Right ventricle myocardium inferior (tissue), 1 donor: ENCODE data around the gene SYT11. TPM values are rescaled to one million over a fixed set of nuclear protein-coding genes. Genes with fewer than 3 reads are reported as not detected.
"Not testable (repeated sequence)": the region's sequence is repeated elsewhere in the genome, so short reads cannot be mapped to it uniquely, and the experiment has no call there.

ENCODE experiments used
- ATAC-seq: fragments of 200-7000 bp; cut with Tn5 transposase; one replicate; pipeline ENCODE4 v1.9.1; 2020; ENCODE audit warnings: mild to moderate bottlenecking, moderate library complexity
- DNase-seq: peaks from one replicate; pipeline ENCODE4 v3.0.0; 2021; ENCODE audit errors: missing footprints
- intact Hi-C: fragments of 100-400 bp; cut with DNase I; formaldehyde crosslinking; loops from one replicate; pipeline ENCODE4 v1.11.0; 2022
- total RNA-seq: library from RNA; stranded (reverse); fragmentation: NEBNext Ultra II Directional; extraction: Animal tissue kit (Norgen Biotek cat#: 25700); gene quantifications from one replicate; pipeline ENCODE4 v1.2.1, GENCODE V29; 2021
- donor health status: DM: no; HTN: yes; CAD: no; lungs with severe emphysema.

SYT11 gene
- total RNA-seq, 1 donor from 2014 or later: 9.2 TPM

GRCh38 chr1:155889566-155889965, 30.2 kb downstream of the SYT11 start:
- ATAC-seq (no peak), DNase-seq (no peak)
- intact Hi-C loops: no loop called here

DNA sequence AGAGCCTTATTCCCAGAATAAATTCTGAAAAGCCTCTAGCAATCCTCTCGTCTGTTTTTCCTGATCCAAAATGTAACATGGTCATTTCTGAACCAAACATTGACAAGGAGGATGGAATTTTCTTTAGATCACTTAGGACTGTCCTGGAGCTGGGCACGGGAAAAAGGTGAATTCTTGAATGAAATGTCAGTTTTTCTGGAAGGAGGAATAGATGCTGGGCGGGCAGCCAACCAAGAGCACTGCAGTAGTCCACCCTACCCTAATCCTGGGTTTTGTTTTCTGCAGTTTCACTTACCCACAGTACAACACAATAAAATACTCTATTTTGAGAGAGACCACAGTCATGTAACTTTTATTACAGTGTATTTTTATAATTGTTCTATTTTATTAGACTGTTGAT, 30.9 kb downstream of the SYT11 start:
- intact Hi-C loops: no loop called here
- no peak for DNase-seq
- no peak for ATAC-seq

GRCh38 chr1:155892796-155893195, 33.4 kb downstream of the SYT11 start:
- no peak for DNase-seq
- ATAC-seq: no peak
- intact Hi-C loops: loop anchor here (2.0 kb wide), 1 partner anchor 32 kb away; no protein-coding TSS in a partner anchor

GRCh38 chr1:155893389-155894142, 34.2 kb downstream of the SYT11 start:
- DNase-seq (no peak), ATAC-seq (no peak)
- intact Hi-C loops: loop anchor here (2.0 kb wide), 1 partner anchor 33 kb away; no protein-coding TSS in a partner anchor

DNA sequence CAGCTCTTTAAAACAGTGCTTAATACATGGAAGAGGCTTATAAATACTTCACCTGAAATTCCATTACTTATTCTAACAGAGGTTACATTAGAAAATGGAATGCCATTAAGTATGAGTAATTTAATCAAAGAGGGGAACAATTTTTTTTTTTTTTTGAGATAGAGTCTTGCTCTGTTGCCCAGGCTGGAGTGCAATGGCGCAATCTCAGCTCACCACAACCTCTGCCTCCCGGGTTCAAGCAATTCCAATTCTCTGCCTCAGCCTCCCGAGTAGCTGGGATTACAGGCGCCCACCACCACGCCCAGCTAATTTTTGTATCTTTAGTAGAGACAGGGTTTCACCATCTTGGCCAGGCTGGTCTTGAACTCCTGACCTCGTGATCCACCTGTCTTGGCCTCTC, 36.2 kb downstream of the SYT11 start:
- ATAC-seq, intact Hi-C loops, DNase-seq: not testable (repeated sequence)

GRCh38 chr1:155896476-155896875, 37.1 kb downstream of the SYT11 start:
- ATAC-seq, DNase-seq, intact Hi-C loops: not testable (repeated sequence)

DNA sequence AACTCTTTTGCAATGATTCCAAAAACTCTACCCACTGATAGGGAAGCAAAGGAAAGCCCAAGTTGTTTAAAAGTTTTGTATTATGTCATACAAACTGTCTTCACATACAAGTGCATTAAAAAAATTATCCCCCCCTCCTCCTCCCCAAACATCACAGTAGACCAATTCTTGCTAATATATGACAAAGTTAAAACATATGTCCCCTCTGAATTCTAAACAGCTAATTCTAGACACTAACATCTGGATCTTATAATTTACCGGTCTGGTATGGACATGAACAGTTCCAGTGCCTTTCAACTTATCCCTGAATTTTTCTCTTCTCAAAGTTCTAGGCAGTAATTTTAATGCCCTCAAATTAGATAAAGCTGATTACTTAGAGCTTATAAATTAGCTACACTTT, 38.4 kb downstream of the SYT11 start:
- intact Hi-C loops: no loop called here
- no peak for ATAC-seq

GRCh38 chr1:155898888-155899287, 39.5 kb downstream of the SYT11 start:
- intact Hi-C loops: no loop called here
- DNase-seq (no peak), ATAC-seq (no peak)

More for the DNA sequence above, 38.4 kb downstream of the SYT11 start:
- no peak for DNase-seq

GRCh38 chr1:155899683-155900082, 40.3 kb downstream of the SYT11 start:
- DNase-seq (no peak), ATAC-seq (no peak)
- intact Hi-C loops: no loop called here

DNA sequence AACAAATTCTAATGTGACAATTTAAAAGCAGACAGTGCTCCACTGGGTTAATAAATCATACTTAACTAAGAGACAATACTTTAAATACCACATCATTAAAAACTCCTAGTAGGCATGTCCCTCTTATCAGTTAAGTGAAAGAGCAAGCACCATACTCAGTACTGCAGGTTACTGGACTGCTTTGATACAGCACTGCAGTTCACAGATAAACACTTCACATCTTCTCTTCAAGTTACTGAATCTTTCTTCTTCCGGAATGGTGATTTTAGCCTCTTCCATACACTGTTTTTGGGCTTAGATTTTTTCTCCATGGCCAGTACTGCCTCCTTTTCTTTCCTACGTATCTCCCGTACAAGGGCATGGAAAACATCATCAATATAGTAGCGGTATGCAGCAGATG, 40.8 kb downstream of the SYT11 start:
- ATAC-seq (no peak), DNase-seq (no peak)
- intact Hi-C loops: no loop called here

- no peak for DNase-seq
- ATAC-seq: no peak
- intact Hi-C loops: no loop called here
Measured at GRCh38 chr1:155904261-155904660, 44.9 kb downstream of the SYT11 start.

DNA sequence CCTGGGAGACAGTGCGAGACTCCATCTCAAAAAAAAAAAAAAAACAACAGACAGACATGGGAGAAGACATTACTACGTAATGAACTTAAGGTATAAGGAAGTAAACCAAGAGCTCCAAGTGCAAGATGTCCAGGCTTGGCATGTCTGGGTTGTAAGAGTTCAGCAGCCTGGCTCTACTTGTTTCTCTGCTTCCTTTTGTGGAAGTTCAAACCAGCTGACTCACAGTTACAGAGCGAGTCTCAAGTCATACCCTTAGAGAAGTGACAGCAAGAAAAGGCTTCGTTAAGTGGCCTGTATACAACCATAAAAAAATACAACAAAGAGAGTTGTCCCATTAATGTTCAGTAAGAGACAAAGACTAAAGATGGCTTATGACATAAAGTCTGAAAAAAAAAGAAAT, 50.5 kb downstream of the SYT11 start:
- ATAC-seq (peak; percentile 32), DNase-seq (no peak)
- intact Hi-C loops: loop anchor here (5.0 to 10.0 kb wide), 2 partner anchors 53 to 95 kb away; partner anchors contain the start of genes GON4L and SYT11

DNA sequence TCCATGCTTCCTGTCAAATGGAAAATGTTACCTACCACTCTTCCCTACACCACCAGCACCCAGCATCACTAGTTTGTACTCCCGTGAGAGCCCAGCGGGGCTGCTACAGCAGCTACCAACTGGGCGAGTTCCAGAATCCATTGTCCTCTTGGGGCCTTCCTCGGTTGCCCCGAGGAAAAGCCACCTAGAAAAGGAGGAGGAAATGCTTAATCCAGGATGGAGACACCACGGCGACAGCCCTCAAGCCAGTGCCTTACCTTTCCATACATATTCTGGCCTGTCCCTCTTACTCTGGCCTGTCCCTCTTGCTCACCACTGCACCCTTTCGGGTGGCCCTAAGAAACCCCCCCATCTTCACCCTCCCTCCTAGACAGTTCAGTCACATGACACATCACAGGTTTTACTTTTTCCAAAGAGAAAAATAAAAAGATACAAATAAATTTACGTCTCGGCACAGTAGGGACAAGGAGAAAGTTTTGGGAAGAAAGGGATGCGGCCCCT, 51.3 kb downstream of the SYT11 start:
- intact Hi-C loops: loop anchor here (5.0 to 10.0 kb wide), 2 partner anchors 53 to 96 kb away; partner anchors contain the start of genes GON4L and SYT11

GRCh38 chr1:155911156-155912055, 52.0 kb downstream of the SYT11 start, which contains the start of gene RIT1:
RIT1 (minus strand) TSS chr1:155911349; CDS start chr1:155910761, 588 bp downstream.
- peak; percentile 98 for ATAC-seq
- peak; percentile 95 for DNase-seq
- intact Hi-C loops: loop anchor here (5.0 to 10.0 kb wide), 2 partner anchors 54 to 97 kb away; partner anchors contain the start of genes GON4L and SYT11

More for the DNA sequence above, 51.3 kb downstream of the SYT11 start:
- ATAC-seq (peak; percentile 62), DNase-seq (no peak)

- intact Hi-C loops: loop anchor here (5.0 to 10.0 kb wide), 2 partner anchors 55 to 97 kb away; partner anchors contain the start of genes GON4L and SYT11
- DNase-seq: no peak
- ATAC-seq: no peak
Measured at GRCh38 chr1:155912056-155912536, 52.7 kb downstream of the SYT11 start.

GRCh38 chr1:155913969-155914757, 54.8 kb downstream of the SYT11 start:
- intact Hi-C loops: loop anchor here (5.0 to 10.0 kb wide), 2 partner anchors 57 to 99 kb away; partner anchors contain the start of genes GON4L and SYT11

GRCh38 chr1:155918660-155919059, 59.3 kb downstream of the SYT11 start:
- ATAC-seq: no peak
- no peak for DNase-seq
- intact Hi-C loops: loop anchor here (5.0 to 10.0 kb wide), 2 partner anchors 104 to 161 kb away; no protein-coding TSS in a partner anchor

More at GRCh38 chr1:155913969-155914757, 54.8 kb downstream of the SYT11 start:
- DNase-seq (no peak), ATAC-seq (no peak)

- intact Hi-C loops: loop anchor here (5.0 to 10.0 kb wide), 2 partner anchors 105 to 162 kb away; no protein-coding TSS in a partner anchor
- DNase-seq (no peak), ATAC-seq (no peak)
Measured at GRCh38 chr1:155919801-155920200, 60.4 kb downstream of the SYT11 start.
